GM12892 (cell line): ENCODE data around the gene KCNE1.

ENCODE experiments used
- POLR2A ChIP-seq: IDR thresholded peaks from 2 replicates; pipeline ENCODE4 v1.6.1; 2011; ENCODE audit warnings: low read depth, low read length, control low read depth
- TAF1 ChIP-seq: IDR thresholded peaks from 2 replicates; pipeline ENCODE4 v1.6.1; 2011; ENCODE audit warnings: low read depth, mild to moderate bottlenecking, control low read depth, low read length, borderline replicate concordance

DNA sequence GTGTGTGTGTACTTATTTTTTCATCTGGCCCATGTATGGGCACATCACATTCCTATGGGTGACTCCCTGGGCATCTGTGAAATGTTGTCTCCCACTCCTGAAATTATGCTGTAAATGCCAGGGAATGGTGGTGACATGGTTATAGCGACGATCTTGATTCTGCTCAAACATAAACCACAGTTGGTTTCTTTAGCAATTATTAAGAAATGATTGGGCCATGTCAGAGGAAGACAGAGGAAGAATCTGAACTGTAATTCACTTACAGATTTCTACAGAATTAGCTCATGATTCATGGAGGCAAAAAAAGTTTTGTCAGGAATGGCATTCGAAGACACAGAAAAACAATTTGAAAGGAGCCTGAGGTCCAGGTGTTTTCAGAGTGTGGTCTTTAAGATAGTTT lies 25.8 kb upstream of the KCNE1 start:
- TF ChIP-seq POLR2A (no peak), TAF1 (no peak)
